ENCODE data around the gene D2HGDH. TPM values are rescaled to one million over a fixed set of nuclear protein-coding genes. Genes with fewer than 3 reads are reported as not detected.

D2HGDH gene
- total and polyA plus RNA-seq, 9 of the 15 experiments (the other 6 are each of a cell fraction or from before 2014, with no cell fraction given), result 0.39 to 30.8 (median 10.3) TPM

- TF ChIP-seq ZNF518B (CRISPR knock-in tag; IDR thresholded peaks at IDR 0.05), result no peak
- TF ChIP-seq, protein P1, sequence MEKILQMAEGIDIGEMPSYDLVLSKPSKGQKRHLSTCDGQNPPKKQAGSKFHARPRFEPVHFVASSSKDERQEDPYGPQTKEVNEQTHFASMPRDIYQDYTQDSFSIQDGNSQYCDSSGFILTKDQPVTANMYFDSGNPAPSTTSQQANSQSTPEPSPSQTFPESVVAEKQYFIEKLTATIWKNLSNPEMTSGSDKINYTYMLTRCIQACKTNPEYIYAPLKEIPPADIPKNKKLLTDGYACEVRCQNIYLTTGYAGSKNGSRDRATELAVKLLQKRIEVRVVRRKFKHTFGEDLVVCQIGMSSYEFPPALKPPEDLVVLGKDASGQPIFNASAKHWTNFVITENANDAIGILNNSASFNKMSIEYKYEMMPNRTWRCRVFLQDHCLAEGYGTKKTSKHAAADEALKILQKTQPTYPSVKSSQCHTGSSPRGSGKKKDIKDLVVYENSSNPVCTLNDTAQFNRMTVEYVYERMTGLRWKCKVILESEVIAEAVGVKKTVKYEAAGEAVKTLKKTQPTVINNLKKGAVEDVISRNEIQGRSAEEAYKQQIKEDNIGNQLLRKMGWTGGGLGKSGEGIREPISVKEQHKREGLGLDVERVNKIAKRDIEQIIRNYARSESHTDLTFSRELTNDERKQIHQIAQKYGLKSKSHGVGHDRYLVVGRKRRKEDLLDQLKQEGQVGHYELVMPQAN (IDR thresholded peaks at IDR 0.05; ENCODE audit: borderline replicate concordance), result no peak
- no peak for TF ChIP-seq ETS2 (tag; IDR thresholded peaks at IDR 0.05; ENCODE audit: borderline replicate concordance, poor library complexity, severe bottlenecking)
These were observed 24.8 kb downstream of the D2HGDH start (continued) for GRCh38 chr2:241759067-241759807.
